Measurements from ENCODE around the gene TOMM34. TPM values are rescaled to one million over a fixed set of nuclear protein-coding genes. Genes with fewer than 3 reads are reported as not detected.

Gene TOMM34
- total RNA-seq, 1 experiment from 2014 or later = 61.1 TPM

DNA sequence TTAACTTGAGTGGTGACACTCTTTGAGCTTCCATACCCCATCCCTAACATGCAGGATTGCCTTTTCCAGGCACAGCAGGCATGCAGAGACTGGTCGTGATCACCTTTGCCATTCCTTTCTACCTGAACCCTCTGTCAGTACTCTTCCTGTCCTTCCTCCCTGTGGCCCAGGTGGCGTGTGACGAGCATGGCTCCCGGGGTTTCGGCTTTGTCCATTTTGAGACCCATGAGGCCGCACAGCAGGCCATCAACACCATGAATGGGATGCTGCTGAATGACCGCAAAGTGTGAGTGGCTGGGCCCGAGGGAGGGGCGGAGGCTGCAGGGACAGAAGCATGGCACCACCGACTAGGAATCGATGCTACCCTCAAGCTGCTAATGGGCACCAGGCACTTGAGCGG, 43.6 kb downstream of the TOMM34 start:
- CTCF ChIA-PET = interaction anchor here (0.5 kb wide), 1 partner anchor 154 kb away, joined by 5 read pairs; no protein-coding TSS in a partner anchor
- Mint-ChIP-seq H3K9me3 (ENCODE audit: low read depth, unreplicated experiment) (no peaks in the 10 kb centered on the region), H3K27me3 (ENCODE audit: unreplicated experiment) (no peaks in the 10 kb centered on the region), H3K4me1 (ENCODE audit: low read depth, unreplicated experiment) (no peaks in the 10 kb centered on the region), H3K36me3 (ENCODE audit: insufficient read depth, unreplicated experiment) (peaks cover 33% of the 10 kb centered on the region), H3K4me3 (ENCODE audit: low read depth, unreplicated experiment) (no peak overlapping the region), H3K27ac (ENCODE audit: unreplicated experiment) (no peak overlapping the region)
- intact Hi-C loops (cut with micrococcal nuclease; ENCODE audit: unreplicated experiment) = loop anchor here (10.0 kb wide), 1 partner anchor 188 kb away; the partner anchor contains the start of gene KCNS1
- BruUV-seq (replicated peaks) = no TSS peak
- DNase-seq = no peak
- no peak for TF ChIP-seq CTCF (IDR thresholded peaks at IDR 0.05; ENCODE audit: unreplicated experiment)

- CTCF ChIA-PET = no interaction called here
- intact Hi-C loops (cut with micrococcal nuclease; ENCODE audit: unreplicated experiment) = loop anchor here (10.0 kb wide), 1 partner anchor 190 kb away; the partner anchor contains the start of gene KCNS1
- H3K27me3 Mint-ChIP-seq (ENCODE audit: unreplicated experiment) = no peaks in the 10 kb centered on the region
- no peak for DNase-seq
- BruUV-seq (replicated peaks) = no TSS peak
- H3K4me1 Mint-ChIP-seq (ENCODE audit: low read depth, unreplicated experiment) = no peaks in the 10 kb centered on the region
- H3K4me3 Mint-ChIP-seq (ENCODE audit: low read depth, unreplicated experiment) = no peak overlapping the region
- no peak for TF ChIP-seq CTCF (IDR thresholded peaks at IDR 0.05; ENCODE audit: unreplicated experiment)
- no peak overlapping the region for H3K27ac Mint-ChIP-seq (ENCODE audit: unreplicated experiment)
- H3K9me3 Mint-ChIP-seq (ENCODE audit: low read depth, unreplicated experiment) = no peaks in the 10 kb centered on the region
- peaks cover 48% of the 10 kb centered on the region for H3K36me3 Mint-ChIP-seq (ENCODE audit: insufficient read depth, unreplicated experiment)
These were observed 45.3 kb downstream of the TOMM34 start for GRCh38 chr20:44914924-44915323.

DNA sequence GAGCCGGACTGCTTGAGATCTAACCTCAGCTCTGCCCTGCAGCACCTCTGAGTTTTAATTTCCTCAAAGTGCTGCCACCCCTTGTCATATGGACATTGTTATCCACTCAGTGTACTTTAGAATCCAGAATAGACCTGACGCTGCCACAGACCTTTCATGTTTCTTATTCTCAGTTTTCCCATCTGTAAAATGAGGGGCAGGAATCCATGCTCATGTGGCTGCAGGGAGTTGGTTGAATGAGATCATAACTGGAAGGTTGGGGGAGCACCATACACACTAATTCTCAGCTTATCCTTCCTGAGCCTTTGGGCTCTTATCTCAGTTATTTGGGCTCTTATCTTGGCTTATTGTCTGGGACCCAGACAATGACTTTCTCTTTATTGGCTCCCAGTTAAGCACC, 48.0 kb downstream of the TOMM34 start:
- peaks cover 8% of the 10 kb centered on the region for H3K4me1 Mint-ChIP-seq (ENCODE audit: low read depth, unreplicated experiment)
- no TSS peak for BruUV-seq (replicated peaks)
- DNase-seq = no peak
- peak overlapping the region; percentile 100 for H3K4me3 Mint-ChIP-seq (ENCODE audit: low read depth, unreplicated experiment)
- no peaks in the 10 kb centered on the region for H3K9me3 Mint-ChIP-seq (ENCODE audit: low read depth, unreplicated experiment)
- CTCF ChIA-PET = no interaction called here
- H3K27ac Mint-ChIP-seq (ENCODE audit: unreplicated experiment) = no peak overlapping the region
- H3K36me3 Mint-ChIP-seq (ENCODE audit: insufficient read depth, unreplicated experiment) = peaks cover 60% of the 10 kb centered on the region
- intact Hi-C loops (cut with micrococcal nuclease; ENCODE audit: unreplicated experiment) = loop anchor here (10.0 kb wide), 1 partner anchor 193 kb away; the partner anchor contains the start of gene KCNS1
- no peaks in the 10 kb centered on the region for H3K27me3 Mint-ChIP-seq (ENCODE audit: unreplicated experiment)
- TF ChIP-seq CTCF (IDR thresholded peaks at IDR 0.05; ENCODE audit: unreplicated experiment) = no peak

- intact Hi-C loops (cut with micrococcal nuclease; ENCODE audit: unreplicated experiment) = loop anchor here (2.0 to 10.0 kb wide), 2 partner anchors 47 to 193 kb away; partner anchors contain the start of gene KCNS1
These were observed 48.8 kb downstream of the TOMM34 start for GRCh38 chr20:44911264-44911921.

More at GRCh38 chr20:44911264-44911921, 48.8 kb downstream of the TOMM34 start:
- Mint-ChIP-seq H3K9me3 (ENCODE audit: low read depth, unreplicated experiment) (no peaks in the 10 kb centered on the region), H3K27ac (ENCODE audit: unreplicated experiment) (peak overlapping the region; percentile 84), H3K27me3 (ENCODE audit: unreplicated experiment) (no peaks in the 10 kb centered on the region), H3K36me3 (ENCODE audit: insufficient read depth, unreplicated experiment) (peaks cover 67% of the 10 kb centered on the region), H3K4me3 (ENCODE audit: low read depth, unreplicated experiment) (peak overlapping the region; percentile 100), H3K4me1 (ENCODE audit: low read depth, unreplicated experiment) (peaks cover 8% of the 10 kb centered on the region)
- no TSS peak for BruUV-seq (replicated peaks)
- CTCF ChIA-PET = interaction anchor here (0.6 to 0.8 kb wide), 2 partner anchors 37 to 525 kb away, joined by 3 to 5 read pairs; no protein-coding TSS in a partner anchor
- DNase-seq = peak; percentile 91
- TF ChIP-seq CTCF (IDR thresholded peaks at IDR 0.05; ENCODE audit: unreplicated experiment) = peak; percentile 66
